Effector memory CD4-positive, alpha-beta T cell (primary cell): ENCODE data around the gene KCNN3.
A peak's percentile ranks its signal among the peaks of the same experiment; 100 is the strongest.

Experiments used
- DNase-seq, 3 donors: peaks; one replicate each; pipeline ENCODE4 v3.0.0-alpha.2; 2020
- H3K27ac ChIP-seq: 2 replicates; pipeline ENCODE4 v1.7.0; 2013; ENCODE audit warnings: mild to moderate bottlenecking, low read length, moderate library complexity; ENCODE audit not compliant: insufficient read depth, poor library complexity, severe bottlenecking
- H3K27me3 ChIP-seq: replicated peaks from 2 replicates; pipeline ENCODE4 v1.7.0; 2013; ENCODE audit warnings: mild to moderate bottlenecking, low read length; ENCODE audit not compliant: insufficient read depth, control insufficient read depth, poor library complexity, severe bottlenecking
- H3K36me3 ChIP-seq: 2 replicates; pipeline ENCODE4 v1.7.0; 2013; ENCODE audit warnings: mild to moderate bottlenecking, low read length, moderate library complexity; ENCODE audit not compliant: control insufficient read depth, insufficient read depth
- H3K4me1 ChIP-seq: 2 replicates; pipeline ENCODE4 v1.7.0; 2013; ENCODE audit warnings: low read length, mild to moderate bottlenecking; ENCODE audit not compliant: control insufficient read depth, insufficient read depth, poor library complexity, severe bottlenecking
- H3K4me3 ChIP-seq: 2 replicates; pipeline ENCODE4 v1.7.0; 2013; ENCODE audit warnings: low read length, low read depth, mild to moderate bottlenecking; ENCODE audit not compliant: insufficient read depth, poor library complexity, severe bottlenecking
- H3K9me3 ChIP-seq: 2 replicates; pipeline ENCODE4 v1.7.0; 2013; ENCODE audit warnings: mild to moderate bottlenecking, low read length, moderate library complexity; ENCODE audit not compliant: control insufficient read depth

KCNN3 gene

DNA sequence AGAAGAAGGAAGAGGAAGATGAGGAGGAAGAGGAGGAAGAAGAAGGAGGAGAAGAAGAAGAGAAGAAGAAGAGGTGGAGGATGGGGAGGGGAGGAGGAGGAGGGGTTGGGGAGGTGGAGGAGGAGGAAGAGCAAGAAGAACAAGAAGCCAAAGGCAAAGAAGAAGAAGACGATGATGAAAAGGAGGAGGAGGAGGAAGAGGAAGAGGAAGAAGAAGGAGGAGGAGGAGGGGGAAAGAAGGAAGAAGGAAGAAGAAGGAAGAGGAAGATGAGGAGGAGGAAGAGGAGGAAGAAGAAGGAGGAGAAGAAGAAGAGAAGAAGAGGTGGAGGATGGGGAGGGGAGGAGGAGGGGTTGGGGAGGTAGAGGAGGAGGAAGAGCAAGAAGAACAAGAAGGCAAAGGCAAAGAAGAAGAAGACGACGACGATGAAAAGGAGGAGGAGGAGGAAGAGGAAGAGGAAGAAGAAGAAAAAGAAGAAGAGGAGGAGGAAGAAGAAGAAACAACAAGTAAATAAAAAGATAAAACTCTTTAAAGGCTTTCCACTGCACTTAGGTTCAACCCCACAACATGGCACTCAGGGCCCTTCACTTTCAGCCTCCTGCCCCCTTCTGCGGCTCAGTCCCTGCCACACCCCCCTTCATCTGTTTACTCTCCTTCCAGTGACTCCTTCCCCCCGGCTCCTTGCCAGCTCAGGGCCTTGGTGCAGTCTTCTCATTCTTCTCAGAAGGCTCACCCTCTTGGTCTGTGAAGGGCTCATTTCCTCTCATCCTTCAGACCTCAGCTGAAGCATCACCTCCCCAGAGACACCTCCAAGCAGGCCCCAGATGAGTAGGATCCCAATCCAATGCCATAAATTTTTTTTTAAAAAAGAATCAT, 114.0 kb downstream of the KCNN3 start:
- Histone ChIP-seq H3K4me1 (peaks cover 12% of the 10 kb centered on the region), H3K36me3 (no peaks in the 10 kb centered on the region), H3K4me3 (no peak overlapping the region), H3K27ac (no peak overlapping the region), H3K9me3 (no peaks in the 10 kb centered on the region), H3K27me3 (no peaks in the 10 kb centered on the region)
- DNase-seq: no peak

DNA sequence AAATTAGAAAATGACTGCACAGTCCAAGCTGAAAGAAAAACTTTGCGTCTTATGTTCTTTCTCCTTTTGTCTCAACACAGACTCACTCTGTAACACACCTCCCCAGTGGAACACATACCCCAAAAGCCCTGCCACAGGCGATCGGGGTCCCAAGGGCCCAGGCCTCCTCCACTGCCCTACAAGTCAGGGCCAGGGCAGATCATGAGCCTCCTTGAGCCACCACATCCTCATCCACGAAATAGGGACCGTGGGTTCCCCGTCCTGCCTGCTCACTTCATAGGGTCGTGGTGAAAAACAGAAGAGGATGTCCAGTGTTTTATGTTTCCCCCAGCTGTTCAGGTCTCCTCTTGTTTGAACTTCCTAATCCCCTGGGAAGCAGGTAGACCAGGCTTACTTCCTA, 116.7 kb downstream of the KCNN3 start:
- Histone ChIP-seq H3K27me3 (no peaks in the 10 kb centered on the region), H3K27ac (no peak overlapping the region), H3K4me1 (peaks cover under 1% of the 10 kb centered on the region), H3K9me3 (no peaks in the 10 kb centered on the region), H3K36me3 (no peaks in the 10 kb centered on the region), H3K4me3 (no peak overlapping the region)
- no peak for DNase-seq

DNA sequence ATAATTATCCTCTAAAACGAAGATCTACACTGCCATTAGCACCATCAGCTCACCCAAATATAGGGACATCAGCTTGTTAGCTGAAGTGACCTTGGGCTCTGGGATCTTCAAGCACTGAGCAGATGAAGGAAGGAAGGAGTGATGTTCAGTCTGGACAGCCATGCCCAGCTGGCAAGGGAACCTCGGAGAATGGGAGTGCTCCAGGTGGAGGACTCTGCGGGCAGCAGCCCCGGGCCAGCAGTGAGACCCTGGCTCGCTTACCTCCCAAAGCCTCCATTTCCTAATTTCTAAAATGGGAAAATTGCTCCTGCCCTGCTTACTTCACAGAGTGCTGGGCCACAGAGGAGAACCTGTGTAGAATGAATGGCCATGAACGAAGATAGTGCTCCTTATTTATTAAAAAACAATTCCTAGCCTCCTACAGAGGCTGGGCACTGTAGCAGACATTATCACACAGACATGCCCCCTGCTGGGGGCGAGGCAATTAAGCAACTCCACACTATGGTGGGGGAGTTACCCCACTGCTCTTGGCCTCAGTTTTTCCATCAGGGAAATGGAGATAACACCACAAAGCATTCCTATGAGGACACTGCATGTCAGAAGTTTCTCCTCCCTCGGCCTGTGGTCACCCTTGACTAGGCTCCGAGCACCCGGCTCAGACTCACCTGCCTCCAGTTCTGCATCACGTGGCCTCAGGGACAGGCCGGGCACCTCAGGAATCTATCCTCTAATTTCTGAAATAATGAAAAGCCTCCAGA, 117.6 kb downstream of the KCNN3 start:
- Histone ChIP-seq H3K4me3 (no peak overlapping the region), H3K27me3 (no peaks in the 10 kb centered on the region), H3K4me1 (peaks cover 7% of the 10 kb centered on the region), H3K9me3 (no peaks in the 10 kb centered on the region), H3K36me3 (no peaks in the 10 kb centered on the region), H3K27ac (no peak overlapping the region)
- no peak for DNase-seq

DNA sequence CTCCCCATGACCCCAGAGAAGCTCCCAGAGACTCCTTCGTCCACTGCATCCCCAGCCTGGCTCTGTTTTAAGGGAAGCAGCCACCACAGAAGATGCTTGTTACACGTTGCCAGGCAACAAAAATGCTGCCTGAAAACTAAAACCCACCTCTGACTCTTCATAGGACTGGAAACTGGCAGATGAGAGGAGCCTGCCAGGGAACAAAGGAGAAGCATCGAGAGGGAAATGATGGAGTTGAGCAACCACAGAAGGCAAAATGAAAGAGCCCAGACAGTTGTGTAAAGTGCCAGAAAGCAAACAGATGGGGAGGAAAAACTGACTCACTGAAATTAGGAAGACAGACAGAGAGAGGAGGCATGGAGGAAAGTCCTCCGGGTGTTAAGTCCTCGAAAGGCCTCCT, 118.4 kb downstream of the KCNN3 start:
- no peak for DNase-seq
- peaks cover 9% of the 10 kb centered on the region for H3K4me1 ChIP-seq
- no peaks in the 10 kb centered on the region for H3K27me3 ChIP-seq

DNA sequence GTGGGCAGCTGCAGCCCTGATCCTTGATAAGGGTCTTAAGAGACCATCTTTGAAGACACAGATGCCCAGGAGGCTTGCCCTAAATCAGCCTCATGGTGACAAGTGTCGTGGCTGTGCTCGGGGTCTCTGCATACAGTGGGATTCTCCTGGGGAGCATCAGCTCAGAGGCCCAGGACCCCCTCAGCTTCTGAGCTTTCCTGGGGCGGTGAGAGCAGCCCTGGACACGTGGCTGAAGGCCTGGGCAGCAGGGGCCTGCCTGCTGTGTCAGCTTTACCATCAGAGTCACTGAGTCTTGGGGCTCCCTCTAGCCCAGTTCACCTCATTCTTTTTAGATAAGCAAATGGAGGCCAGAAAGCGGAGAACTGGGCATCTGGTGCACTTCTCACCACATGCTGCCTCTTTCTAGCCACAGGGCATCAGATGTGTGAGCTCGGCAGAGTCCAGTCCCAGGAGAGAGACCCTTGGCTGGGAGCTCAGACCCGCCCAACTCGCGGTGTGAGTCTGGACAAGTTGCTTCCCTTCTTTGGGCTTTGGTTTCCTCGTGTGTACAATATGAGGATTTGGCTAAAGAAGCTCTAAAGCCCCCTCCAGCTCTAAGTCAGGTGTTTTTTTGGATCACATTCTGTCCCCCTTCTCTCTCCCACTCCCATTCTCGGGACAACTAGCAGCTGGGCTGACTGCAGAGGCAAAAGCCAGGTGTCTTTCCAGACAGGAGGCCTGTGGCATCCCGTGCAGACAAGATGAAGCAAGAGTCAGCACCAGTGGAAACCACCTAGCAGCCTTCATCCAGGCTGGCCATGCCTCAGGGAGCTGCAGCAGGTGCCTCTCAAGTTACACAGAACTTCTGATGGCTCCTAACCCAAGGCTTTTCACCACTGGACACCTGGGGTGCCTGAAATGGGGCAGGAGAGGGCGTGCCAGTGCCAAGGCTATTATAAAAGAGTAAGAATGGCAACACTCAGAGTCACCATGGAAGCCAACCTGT, 119.1 kb downstream of the KCNN3 start:
- no peak for DNase-seq
- no peaks in the 10 kb centered on the region for H3K27me3 ChIP-seq
- H3K4me3 ChIP-seq: no peak overlapping the region
- no peaks in the 10 kb centered on the region for H3K9me3 ChIP-seq
- H3K27ac ChIP-seq: no peak overlapping the region
- H3K36me3 ChIP-seq: no peaks in the 10 kb centered on the region
- H3K4me1 ChIP-seq: peaks cover 9% of the 10 kb centered on the region

More for the DNA sequence above, 118.4 kb downstream of the KCNN3 start:
- no peak overlapping the region for H3K4me3 ChIP-seq
- no peaks in the 10 kb centered on the region for H3K36me3 ChIP-seq
- no peaks in the 10 kb centered on the region for H3K9me3 ChIP-seq
- H3K27ac ChIP-seq: no peak overlapping the region

DNA sequence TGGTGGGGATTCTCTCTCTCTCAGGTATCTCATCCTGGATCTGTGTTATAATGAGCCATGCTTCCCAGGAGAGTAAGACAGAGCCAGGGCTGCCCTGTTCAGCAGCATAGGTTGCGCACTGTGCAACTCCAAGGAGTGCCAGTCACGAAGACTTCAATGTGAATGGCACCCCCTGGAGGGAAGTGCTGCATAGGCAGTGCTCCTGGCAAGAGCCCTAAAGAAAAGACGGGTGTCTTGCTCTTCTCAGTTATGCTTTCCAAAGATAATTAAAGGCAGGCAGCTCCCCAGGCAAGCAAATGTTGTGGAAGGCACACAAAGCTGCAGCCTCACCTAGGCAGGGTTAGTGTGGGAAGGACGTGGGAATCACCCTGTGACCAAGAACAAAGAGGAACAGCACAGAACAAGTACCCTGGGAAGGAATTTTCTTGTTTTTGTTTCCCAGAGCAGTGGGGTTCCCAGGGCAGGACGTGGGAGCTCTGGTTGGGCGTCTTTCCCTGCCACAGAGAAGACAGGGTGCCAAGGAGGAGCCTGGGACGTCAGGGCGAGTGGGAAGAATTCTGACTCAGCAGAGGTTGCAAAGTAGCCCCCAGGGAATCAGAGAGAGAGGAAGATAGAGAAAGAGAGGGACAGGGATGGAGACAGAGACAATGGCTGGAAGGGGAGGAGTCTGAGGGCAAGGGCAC, 120.9 kb downstream of the KCNN3 start:
- Histone ChIP-seq H3K27me3 (no peaks in the 10 kb centered on the region), H3K4me3 (no peak overlapping the region), H3K36me3 (no peaks in the 10 kb centered on the region), H3K9me3 (no peaks in the 10 kb centered on the region), H3K27ac (no peak overlapping the region), H3K4me1 (peaks cover 15% of the 10 kb centered on the region)
- no peak for DNase-seq

DNA sequence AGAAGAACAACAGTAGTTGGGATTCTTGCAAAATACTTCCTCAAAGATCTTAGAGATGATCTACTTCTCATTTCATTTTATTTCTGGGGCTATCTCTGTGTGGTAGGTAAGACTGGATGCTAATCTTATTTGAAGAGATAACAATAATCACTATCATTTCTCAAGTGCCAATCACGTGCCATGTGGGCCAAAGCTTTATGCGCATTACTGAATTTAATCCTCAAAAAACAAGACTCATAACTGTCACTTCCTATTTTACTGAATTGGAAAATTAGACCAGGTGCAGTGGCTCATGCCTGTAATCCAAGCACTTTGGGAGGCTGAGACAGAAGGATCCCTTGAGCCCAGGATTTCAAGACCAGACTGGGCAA, 121.7 kb downstream of the KCNN3 start:
- H3K4me3 ChIP-seq: no peak overlapping the region
- H3K36me3 ChIP-seq: no peaks in the 10 kb centered on the region
- H3K9me3 ChIP-seq: no peaks in the 10 kb centered on the region
- DNase-seq: no peak
- H3K27ac ChIP-seq: peak overlapping the region; percentile 19
- no peaks in the 10 kb centered on the region for H3K27me3 ChIP-seq
- H3K4me1 ChIP-seq: peaks cover 16% of the 10 kb centered on the region

DNA sequence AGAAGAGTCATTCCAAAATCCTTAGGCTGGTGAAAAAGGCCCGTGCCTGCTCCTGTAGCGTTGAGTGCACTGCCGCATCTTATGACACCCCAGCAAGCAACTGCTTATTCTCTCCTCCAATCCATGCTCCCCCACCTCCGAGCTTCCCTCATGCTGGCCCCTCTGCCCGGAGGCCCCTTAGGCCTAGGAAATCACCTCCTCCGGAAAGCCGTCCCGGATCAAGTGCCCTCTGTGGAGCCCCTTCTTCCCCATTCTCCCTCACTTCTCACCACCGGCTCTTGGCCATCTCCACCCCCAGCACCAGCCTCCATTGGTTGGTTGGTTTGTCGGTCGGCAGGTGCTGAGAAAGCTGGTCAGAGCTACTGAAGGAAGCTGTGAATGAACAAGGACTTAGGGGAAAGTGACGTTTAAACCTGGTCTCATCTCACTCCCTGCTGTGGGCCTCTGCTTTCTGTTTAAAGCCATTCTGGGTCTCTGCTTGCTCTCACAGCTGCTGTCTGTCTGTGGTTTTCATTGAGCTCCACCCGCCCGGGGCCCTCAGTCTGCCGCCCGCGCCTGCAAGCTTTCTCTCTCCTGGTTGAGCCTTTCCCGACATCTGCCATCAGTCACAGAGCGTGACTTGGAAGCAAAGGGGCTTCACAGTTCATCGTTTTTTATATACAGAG, 122.2 kb downstream of the KCNN3 start:
- peak overlapping the region; percentile 19 for H3K27ac ChIP-seq
- H3K9me3 ChIP-seq: no peaks in the 10 kb centered on the region
- H3K4me1 ChIP-seq: peaks cover 16% of the 10 kb centered on the region
- no peak overlapping the region for H3K4me3 ChIP-seq
- no peak for DNase-seq
- H3K36me3 ChIP-seq: no peaks in the 10 kb centered on the region
- H3K27me3 ChIP-seq: no peaks in the 10 kb centered on the region

DNA sequence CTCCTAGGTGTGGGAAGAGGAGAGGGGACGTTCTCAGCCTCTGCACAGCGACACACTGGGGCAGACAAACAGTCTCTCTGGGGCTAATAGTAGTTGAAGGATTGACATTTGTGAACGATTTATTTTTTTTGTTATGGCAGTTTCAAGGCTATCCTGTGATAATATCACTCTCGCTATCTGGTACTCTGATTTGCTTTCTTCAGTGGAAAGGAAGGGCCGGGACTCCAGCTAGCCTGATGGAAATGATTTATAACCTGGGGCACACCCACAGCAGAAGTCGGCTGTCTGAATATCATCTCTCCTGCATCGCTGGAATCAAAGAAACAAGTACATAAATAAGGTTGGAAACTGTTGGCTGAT, 122.7 kb downstream of the KCNN3 start:
- Histone ChIP-seq H3K27ac (peak overlapping the region; percentile 19), H3K36me3 (no peaks in the 10 kb centered on the region), H3K4me3 (no peak overlapping the region), H3K4me1 (peaks cover 16% of the 10 kb centered on the region), H3K9me3 (no peaks in the 10 kb centered on the region), H3K27me3 (no peaks in the 10 kb centered on the region)
- no peak for DNase-seq
